Measurements from ENCODE around the gene TTC17.

DNA sequence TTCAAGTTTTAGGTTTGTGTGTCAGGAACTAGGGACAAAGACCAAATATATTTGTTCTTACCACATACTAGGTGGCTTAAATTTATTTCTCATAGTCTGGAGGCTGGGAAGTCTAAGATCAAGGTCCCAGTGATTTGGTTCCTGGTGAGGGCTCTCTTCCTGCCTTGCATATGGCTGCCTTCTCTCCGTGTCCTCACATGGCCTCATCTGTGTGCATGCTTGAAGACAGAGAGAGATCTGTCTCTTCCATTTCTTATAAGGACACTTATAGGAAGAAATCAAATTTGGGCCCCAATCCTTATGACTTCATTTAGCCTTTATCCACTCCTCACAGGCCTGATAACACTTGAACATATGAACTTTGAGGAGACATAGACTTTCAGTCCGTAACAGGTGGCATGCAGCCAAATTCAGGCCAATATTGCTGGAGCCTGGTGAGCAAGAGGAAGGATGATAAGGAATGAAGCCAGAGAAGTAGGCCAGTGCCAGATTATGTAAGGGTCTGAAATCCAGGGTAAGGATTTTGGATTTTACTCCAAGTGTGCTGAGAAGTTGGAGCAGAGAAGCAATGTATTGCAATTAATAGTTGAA lies 35.1 kb downstream of the TTC17 start:
- TF ChIP-seq, protein P1, sequence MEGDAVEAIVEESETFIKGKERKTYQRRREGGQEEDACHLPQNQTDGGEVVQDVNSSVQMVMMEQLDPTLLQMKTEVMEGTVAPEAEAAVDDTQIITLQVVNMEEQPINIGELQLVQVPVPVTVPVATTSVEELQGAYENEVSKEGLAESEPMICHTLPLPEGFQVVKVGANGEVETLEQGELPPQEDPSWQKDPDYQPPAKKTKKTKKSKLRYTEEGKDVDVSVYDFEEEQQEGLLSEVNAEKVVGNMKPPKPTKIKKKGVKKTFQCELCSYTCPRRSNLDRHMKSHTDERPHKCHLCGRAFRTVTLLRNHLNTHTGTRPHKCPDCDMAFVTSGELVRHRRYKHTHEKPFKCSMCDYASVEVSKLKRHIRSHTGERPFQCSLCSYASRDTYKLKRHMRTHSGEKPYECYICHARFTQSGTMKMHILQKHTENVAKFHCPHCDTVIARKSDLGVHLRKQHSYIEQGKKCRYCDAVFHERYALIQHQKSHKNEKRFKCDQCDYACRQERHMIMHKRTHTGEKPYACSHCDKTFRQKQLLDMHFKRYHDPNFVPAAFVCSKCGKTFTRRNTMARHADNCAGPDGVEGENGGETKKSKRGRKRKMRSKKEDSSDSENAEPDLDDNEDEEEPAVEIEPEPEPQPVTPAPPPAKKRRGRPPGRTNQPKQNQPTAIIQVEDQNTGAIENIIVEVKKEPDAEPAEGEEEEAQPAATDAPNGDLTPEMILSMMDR (conservative IDR thresholded peaks at IDR 0.05; ENCODE audit: low read depth, low read length) = no peak
- TF ChIP-seq EZH2phosphoT487 (IDR thresholded peaks at IDR 0.05; ENCODE audit: borderline replicate concordance, low read length) = no peak
- TF ChIP-seq EZH2 (IDR thresholded peaks at IDR 0.05; ENCODE audit: low read length, unreplicated experiment) = no peak

All from PC-3 (cell line).